Peyer's patch (tissue), 4 donors: ENCODE data around the gene PCYT1A. TPM values are rescaled to one million over a fixed set of nuclear protein-coding genes. Genes with fewer than 3 reads are reported as not detected.

ENCODE experiments used
- DNase-seq, 3 donors: peaks; one replicate each; pipeline ENCODE4 v3.0.0-alpha.2; 2017 to 2019
- H3K27ac ChIP-seq, 4 donors: fragments of 200-600 bp; sonication (generic); one replicate each; pipeline ENCODE4 v1.5.1; 2016 to 2019
- H3K27me3 ChIP-seq, 2 donors: fragments of 200-600 bp; sonication (generic); one replicate each; pipeline ENCODE4 v1.5.1; 2019
- H3K36me3 ChIP-seq, 3 donors: fragments of 200-600 bp; sonication (generic); one replicate each; pipeline ENCODE4 v1.5.1; 2016 to 2019
- H3K4me1 ChIP-seq, 4 donors: fragments of 200-600 bp; sonication (generic); one replicate each; pipeline ENCODE4 v1.5.1; 2016 to 2019
- H3K4me3 ChIP-seq, 4 donors: fragments of 200-600 bp; sonication (generic); 1 replicate in 3 of 4; 2 replicates in 1 of 4; pipeline ENCODE4 v1.5.1; 2016 to 2019; ENCODE audit warnings: mild to moderate bottlenecking in 1 of 4
- H3K9me3 ChIP-seq, 4 donors: fragments of 200-600 bp; sonication (generic); one replicate each; pipeline ENCODE4 v1.5.1; 2016 to 2019; ENCODE audit warnings: mild to moderate bottlenecking in 1 of 4
- CTCF ChIP-seq, 6 experiments: fragments of 450-650 bp in 4 of 6; fragments of 200-600 bp in 2 of 6; sonication (generic) in 1 of 6; IDR thresholded peaks; one replicate each; pipeline ENCODE4 v1.5.1; 2017 to 2019; ENCODE audit warnings: antibody characterized with exemption in 6 of 6, mild to moderate bottlenecking in 3 of 6, moderate library complexity in 1 of 6
- POLR2A ChIP-seq, 2 donors: fragments of 450-650 bp; IDR thresholded peaks; one replicate each; pipeline ENCODE4 v1.5.1; 2017; ENCODE audit warnings: antibody characterized with exemption in 2 of 2, mild to moderate bottlenecking in 2 of 2, moderate library complexity in 2 of 2
- total RNA-seq, 4 donors: library from RNA; depleted of rRNA; stranded (reverse); fragments of >200 nt; gene quantifications; one replicate each; pipeline ENCODE4 v1.1.0, GENCODE V29; 2016

Gene PCYT1A
- total RNA-seq = 100 to 1,000 TPM; 168 to 211 (median 177) TPM

- H3K4me3 ChIP-seq = peak within 1 kb of the TSS; percentile 61 to 83 (median 74)
- H3K27ac ChIP-seq = peak within 1 kb of the TSS; percentile 89 to 92 (median 90)
- TF ChIP-seq POLR2A (IDR thresholded peaks at IDR 0.05) (peak; percentile 80 to 84), CTCF (IDR thresholded peaks at IDR 0.05) (no peak)
- H3K36me3 ChIP-seq = no peaks in the 10 kb centered on the region
- peak; percentile 87 to 94 (median 91) for DNase-seq
- no peaks in the 10 kb centered on the region for H3K9me3 ChIP-seq
- H3K27me3 ChIP-seq = no peaks in the 10 kb centered on the region
- peaks cover 0 to 33% (median 2%) of the 10 kb centered on the region in 4 donors for H3K4me1 ChIP-seq
Observed at GRCh38 chr3:196287440-196288140, at the start of gene PCYT1A. Gene PCYT1A, minus strand, starts transcription at chr3:196287726. Its CDS starts 17,195 bp downstream, at chr3:196270531.

GRCh38 chr3:196336319-196337145 is 49.0 kb upstream of the PCYT1A start:
- TF ChIP-seq CTCF (IDR thresholded peaks at IDR 0.05) = no peak
- no peak for TF ChIP-seq POLR2A (IDR thresholded peaks at IDR 0.05)
- Histone ChIP-seq H3K4me3 (no peak overlapping the region), H3K4me1 (no peaks in the 10 kb centered on the region), H3K27me3 (no peaks in the 10 kb centered on the region), H3K9me3 (no peaks in the 10 kb centered on the region), H3K27ac (no peak overlapping the region), H3K36me3 (no peaks in the 10 kb centered on the region)
- no peak for DNase-seq

GRCh38 chr3:196335503-196335948 is 48.0 kb upstream of the PCYT1A start:
- no peak for DNase-seq
- H3K4me3 ChIP-seq = no peak overlapping the region
- H3K27ac ChIP-seq = no peak overlapping the region
- H3K4me1 ChIP-seq = no peaks in the 10 kb centered on the region
- no peaks in the 10 kb centered on the region for H3K27me3 ChIP-seq
- H3K9me3 ChIP-seq = no peaks in the 10 kb centered on the region
- no peaks in the 10 kb centered on the region for H3K36me3 ChIP-seq
- TF ChIP-seq CTCF (IDR thresholded peaks at IDR 0.05) = no peak
- TF ChIP-seq POLR2A (IDR thresholded peaks at IDR 0.05) = no peak

GRCh38 chr3:196334982-196335381 is 47.5 kb upstream of the PCYT1A start:
- no peaks in the 10 kb centered on the region for H3K9me3 ChIP-seq
- no peak overlapping the region for H3K4me3 ChIP-seq
- no peaks in the 10 kb centered on the region for H3K27me3 ChIP-seq
- no peaks in the 10 kb centered on the region for H3K4me1 ChIP-seq
- H3K36me3 ChIP-seq = no peaks in the 10 kb centered on the region
- no peak overlapping the region for H3K27ac ChIP-seq
- DNase-seq = no peak
- TF ChIP-seq POLR2A (IDR thresholded peaks at IDR 0.05) (no peak), CTCF (IDR thresholded peaks at IDR 0.05) (no peak)

GRCh38 chr3:196332168-196332567 is 44.6 kb upstream of the PCYT1A start:
- Histone ChIP-seq H3K9me3 (no peaks in the 10 kb centered on the region), H3K4me1 (no peaks in the 10 kb centered on the region), H3K27me3 (no peaks in the 10 kb centered on the region), H3K4me3 (no peak overlapping the region), H3K36me3 (no peaks in the 10 kb centered on the region), H3K27ac (no peak overlapping the region)
- TF ChIP-seq CTCF (IDR thresholded peaks at IDR 0.05) = no peak
- TF ChIP-seq POLR2A (IDR thresholded peaks at IDR 0.05) = no peak
- no peak for DNase-seq
